Measurements from ENCODE around the gene PLCB2.

DNA sequence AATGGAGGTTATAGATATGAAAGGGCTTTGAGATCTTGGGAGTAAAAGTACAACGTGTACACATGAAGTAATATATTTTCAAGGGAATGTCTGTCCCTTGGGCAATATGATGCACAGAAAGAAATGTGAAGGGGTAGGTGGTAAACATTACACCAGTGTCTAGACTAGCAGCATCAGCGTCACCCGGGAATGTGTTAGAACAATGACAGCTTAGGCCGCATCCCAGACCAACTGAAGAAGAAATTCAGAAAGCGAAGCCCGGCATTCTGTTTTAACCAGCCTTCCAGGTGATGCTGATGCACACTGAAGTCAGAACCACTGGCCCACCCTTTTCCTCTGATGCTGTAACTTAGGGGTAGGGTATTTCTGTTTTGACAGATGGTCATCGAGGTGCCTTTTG, 22.1 kb upstream of the PLCB2 start:
- TF ChIP-seq, protein P1, sequence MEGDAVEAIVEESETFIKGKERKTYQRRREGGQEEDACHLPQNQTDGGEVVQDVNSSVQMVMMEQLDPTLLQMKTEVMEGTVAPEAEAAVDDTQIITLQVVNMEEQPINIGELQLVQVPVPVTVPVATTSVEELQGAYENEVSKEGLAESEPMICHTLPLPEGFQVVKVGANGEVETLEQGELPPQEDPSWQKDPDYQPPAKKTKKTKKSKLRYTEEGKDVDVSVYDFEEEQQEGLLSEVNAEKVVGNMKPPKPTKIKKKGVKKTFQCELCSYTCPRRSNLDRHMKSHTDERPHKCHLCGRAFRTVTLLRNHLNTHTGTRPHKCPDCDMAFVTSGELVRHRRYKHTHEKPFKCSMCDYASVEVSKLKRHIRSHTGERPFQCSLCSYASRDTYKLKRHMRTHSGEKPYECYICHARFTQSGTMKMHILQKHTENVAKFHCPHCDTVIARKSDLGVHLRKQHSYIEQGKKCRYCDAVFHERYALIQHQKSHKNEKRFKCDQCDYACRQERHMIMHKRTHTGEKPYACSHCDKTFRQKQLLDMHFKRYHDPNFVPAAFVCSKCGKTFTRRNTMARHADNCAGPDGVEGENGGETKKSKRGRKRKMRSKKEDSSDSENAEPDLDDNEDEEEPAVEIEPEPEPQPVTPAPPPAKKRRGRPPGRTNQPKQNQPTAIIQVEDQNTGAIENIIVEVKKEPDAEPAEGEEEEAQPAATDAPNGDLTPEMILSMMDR (IDR thresholded peaks at IDR 0.05): no peak
- TF ChIP-seq POLR2AphosphoS5 (IDR thresholded peaks at IDR 0.05): no peak
- TF ChIP-seq POLR2A (IDR thresholded peaks at IDR 0.05): no peak
